ENCODE results near the gene TMEM41A.
"Not testable (repeated sequence)": the region's sequence is repeated elsewhere in the genome, so short reads cannot be mapped to it uniquely, and the experiment has no call there.

Gene TMEM41A

DNA sequence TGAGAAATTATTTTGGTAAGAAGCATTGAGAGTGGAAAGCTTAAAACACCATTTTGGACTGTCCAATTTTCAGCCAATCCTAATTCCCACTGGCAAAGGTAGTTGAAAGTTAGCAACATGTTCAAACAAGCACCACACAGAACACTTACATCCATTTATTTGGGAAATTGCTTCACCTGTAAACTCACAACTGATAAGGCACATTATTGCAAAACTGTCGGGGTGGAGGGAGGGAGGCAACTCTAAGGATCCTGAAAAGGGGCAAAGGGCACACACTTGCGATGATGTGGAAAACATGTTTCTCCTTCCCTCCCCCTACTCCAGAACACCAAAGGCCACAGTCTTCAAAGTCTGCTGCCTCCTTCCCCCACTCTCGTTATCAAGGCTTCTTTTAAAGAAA, 9.4 kb downstream of the TMEM41A start:
- in situ Hi-C loops (cut with MboI; ENCODE audit: low sequenced_read_pairs), result no loop called here

DNA sequence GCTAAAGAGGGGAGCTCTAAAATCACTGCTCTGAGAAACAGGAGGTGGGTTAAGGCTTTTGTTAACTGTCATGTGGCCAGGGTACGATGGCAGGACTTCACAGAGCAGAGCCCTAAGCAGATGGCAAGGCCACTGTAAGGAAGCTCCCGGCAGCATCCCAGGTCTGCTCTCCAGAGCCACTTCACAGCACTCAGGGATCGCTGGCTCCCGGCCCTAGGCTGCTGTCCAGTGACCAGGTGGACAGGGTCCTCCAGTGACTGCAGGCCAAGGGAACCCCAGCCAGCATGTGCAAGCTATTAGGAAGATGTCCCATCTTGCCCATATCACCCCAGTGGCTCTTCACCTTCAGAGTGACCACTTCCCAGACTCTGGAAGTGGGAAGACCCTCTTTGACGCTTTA, 10.4 kb downstream of the TMEM41A start:
- in situ Hi-C loops (cut with MboI; ENCODE audit: low sequenced_read_pairs), result no loop called here

DNA sequence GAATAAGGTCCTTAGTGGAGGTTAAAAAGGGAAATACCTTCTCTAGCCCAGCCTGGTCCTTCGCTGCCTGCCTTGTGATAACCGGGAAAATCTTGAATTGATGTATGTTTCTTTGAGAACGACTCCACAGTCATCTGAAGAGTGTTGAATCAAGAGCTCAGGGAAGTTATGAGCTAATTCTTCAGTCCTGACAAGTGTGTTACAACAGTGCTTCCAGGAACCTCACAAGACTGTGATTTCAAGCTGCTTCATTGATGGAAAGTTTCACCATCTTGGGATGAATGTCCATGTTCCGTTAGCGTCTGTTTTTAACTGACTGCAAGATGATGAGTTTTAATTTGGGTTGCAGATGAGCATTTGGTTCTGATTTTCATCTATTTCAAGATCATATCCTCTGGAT, 12.4 kb downstream of the TMEM41A start:
- in situ Hi-C loops (cut with MboI; ENCODE audit: low sequenced_read_pairs), result no loop called here

DNA sequence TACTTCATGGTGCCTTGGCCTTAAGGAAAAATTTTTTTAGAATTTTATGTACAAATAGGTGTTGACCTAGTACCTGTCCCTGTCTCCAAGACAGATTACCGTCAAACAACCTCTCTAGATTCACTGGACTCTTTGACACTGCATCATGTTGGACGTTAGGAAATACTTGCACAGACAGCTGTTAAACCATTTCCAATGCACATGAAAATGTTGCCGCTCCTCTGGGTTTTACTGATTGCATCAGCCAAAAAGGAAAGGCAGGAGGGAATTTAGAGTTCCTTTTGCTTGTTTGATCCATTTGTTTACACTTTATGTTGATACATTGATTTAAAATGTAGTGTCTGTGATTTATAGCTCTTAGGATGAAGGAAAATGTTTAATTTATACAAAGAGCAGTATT, 14.5 kb downstream of the TMEM41A start:
- in situ Hi-C loops (cut with MboI; ENCODE audit: low sequenced_read_pairs), result no loop called here

DNA sequence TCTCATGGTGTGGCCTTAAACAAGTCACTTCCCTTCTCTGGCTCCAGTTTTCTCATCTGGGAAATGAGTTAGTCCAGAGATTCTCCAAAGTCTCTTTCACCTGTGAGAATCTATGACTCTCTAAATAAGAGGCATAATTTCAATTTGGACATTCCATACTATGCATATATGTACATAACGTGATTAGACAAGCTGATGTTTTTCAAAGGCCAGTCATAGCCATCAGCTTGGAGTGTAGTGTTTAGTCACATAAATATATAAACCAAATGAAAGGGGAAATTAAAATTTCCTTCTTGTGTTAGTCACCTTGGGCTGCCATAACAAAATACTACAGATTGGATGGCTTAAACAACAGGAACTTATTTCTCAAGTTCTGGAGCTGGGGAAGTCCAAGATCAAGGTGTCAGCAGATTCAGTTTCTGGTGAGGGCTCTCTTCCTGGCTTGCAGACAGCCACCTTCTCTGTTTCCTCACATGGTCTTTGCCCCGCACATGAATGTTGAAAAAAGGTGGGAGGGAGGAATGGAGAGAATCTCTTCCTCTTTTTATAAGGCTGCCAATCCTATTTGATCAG, 19.4 kb downstream of the TMEM41A start:
- in situ Hi-C loops (cut with MboI; ENCODE audit: low sequenced_read_pairs), result no loop called here

DNA sequence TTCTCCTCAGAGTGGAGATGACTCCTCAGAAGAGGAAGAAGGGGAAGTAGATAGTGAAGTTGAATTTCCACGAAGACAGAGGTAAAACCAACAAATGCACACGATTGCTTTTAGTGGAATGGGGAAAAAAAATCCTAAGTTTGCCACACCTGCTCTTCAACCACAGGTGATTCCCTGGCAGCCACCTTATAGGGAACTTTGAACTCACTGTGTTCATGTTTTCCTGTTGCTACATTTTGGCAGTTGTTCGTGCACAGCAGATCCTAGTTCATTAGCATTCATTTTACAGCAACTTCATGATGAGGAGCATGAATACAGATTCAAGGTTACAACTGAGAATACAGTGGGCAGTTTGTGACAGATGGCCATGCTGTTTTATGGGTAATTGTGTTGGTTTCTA, 21.5 kb downstream of the TMEM41A start:
- in situ Hi-C loops (cut with MboI; ENCODE audit: low sequenced_read_pairs), result no loop called here

DNA sequence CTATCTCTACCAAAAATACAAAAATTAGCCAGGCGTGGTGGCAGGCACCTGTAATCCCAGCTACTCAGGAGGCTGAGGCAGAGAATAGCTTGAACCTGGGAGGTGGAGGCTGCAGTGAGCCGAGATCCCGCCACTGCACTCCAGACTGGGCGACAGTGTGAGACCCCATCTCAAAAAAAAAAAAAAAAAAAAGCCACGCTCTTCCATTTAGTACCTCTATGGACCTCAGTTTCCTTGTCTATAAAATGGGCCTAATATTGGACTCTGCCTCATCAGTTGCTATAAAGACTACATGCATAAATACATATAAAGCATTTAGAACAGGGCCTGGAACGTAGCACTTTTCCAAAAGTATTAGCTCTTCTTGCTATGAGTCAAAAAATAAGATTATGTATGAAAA, 23.9 kb downstream of the TMEM41A start:
- in situ Hi-C loops (cut with MboI; ENCODE audit: low sequenced_read_pairs), result not testable (repeated sequence)

DNA sequence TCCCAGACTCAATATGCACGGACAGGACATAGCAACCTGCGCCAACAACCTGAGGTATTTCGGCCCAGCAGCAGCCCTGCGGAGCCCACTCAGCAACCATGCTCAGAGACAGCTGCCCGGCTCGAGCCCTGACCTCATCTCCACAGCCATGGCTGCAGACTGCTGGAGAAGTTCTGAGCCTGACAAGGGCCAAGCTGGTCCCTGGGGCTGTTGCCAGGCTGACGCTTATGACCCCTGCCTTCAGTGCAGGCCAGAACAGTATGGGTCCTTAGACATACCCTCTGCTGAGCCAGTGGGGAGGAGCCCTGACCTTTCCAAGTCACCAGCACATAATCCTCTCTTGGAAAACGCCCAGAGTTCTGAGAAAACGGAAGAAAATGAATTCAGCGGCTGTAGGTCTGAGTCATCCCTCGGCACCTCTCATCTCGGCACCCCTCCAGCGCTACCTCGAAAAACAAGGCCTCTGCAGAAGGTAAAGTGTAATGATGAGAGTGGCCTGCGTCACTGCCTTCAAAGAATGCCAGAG, 25.5 kb downstream of the TMEM41A start:
- in situ Hi-C loops (cut with MboI; ENCODE audit: low sequenced_read_pairs), result no loop called here

DNA sequence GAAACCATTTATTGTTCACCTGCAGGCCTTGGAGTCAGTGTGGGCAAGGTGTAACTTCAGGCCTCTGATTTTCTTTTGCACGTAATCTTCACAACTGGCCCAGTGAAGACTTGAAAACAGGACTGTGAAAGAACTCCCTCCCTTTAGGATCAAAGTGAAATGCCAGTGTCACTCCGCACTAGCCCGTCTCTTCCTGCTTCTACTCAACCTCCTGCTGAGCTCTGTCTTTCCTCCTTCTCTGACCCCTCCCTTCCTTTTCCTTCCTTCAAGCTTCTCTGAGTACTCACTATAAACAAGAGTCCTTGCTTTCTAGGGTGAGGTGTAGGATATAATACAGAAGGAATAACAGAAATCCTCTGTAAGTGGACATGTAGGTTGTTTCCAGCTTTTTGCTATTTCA, 28.5 kb downstream of the TMEM41A start:
- in situ Hi-C loops (cut with MboI; ENCODE audit: low sequenced_read_pairs), result no loop called here

DNA sequence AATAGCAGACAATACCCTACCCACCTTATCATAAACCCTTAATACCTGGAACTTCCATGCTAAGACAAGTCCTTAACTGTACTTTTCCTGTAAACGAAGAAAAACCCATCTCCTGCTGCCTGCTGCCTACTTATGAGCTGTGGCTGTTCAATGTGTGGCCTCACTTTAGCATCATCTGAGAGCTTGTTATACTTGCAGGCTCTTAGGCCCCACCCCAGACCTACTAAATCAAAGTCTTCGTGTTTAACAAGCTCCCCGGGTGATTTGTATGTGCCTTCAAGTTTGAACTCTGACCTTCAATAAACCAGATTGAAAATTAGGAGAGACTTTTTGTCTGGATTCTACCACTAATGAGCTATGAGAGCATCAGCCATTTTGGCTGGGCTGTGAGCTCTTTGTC, 29.3 kb downstream of the TMEM41A start:
- in situ Hi-C loops (cut with MboI; ENCODE audit: low sequenced_read_pairs), result no loop called here

DNA sequence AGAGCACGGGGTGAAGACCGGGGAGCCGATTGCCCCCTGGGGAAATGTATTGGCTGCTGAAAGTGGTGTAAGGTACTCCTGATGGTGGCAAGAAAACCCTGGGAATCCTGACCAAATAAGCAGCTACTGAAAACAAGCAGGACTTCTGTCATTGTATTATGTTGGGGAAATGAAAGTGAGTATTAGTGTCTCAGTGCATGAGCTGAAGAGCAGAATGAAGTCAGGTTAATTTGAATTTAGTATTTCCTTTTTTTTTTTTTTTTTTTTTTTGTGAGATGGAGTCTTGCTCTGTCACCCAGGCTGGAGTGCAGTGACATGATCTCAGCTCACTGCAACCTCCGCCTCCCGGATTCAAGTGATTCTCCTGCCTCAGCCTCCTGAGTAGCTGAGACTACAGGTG, 32.7 kb downstream of the TMEM41A start:
- in situ Hi-C loops (cut with MboI; ENCODE audit: low sequenced_read_pairs), result not testable (repeated sequence)

DNA sequence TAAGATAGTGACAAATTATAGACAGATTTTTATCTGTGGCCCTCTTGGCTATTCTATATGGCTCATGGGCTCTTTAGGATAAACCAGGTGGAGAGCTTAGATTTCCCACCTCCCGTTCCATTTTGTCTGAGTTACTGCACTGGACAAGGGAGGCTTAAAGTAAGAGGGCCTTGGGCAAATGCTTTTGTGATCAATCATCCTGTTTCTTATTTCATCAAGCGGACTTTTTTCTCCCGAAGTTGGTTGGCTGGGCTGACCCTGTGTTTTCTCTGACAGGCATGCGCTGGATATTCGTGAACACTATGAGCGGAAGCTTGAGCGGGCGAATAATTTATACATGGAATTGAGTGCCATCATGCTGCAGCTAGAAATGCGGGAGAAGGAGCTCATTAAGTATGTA, 33.4 kb downstream of the TMEM41A start:
- in situ Hi-C loops (cut with MboI; ENCODE audit: low sequenced_read_pairs), result no loop called here

DNA sequence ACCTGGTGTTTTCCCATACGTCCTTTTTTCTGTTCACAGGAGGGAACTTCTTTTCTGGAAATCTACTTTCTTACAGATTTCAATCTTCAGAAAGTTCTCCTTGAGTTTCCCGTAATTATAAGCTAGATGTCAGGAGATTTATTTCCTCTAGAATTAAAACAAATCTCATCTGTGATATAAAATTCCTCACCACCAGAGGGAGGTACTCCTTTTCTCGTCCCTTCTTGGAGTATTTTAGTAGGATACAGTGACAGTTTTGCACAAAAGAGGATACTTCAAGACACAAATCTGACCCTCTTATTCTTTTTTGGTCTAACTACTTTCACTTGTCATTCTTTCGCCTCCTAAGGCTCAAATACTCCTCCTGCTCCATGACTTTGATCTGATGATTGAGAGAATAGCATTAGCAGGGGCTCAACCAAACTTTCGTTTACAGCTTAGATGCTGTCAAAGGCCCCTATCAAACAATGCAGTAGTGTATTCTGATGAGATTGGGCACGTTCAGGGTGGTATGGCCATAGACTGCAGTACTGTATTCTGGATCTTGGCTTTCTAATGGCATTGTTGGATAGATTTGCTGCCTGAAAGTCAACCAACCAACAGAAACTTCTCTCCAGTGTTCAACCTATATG, 38.0 kb downstream of the TMEM41A start:
- in situ Hi-C loops (cut with MboI; ENCODE audit: low sequenced_read_pairs), result no loop called here

DNA sequence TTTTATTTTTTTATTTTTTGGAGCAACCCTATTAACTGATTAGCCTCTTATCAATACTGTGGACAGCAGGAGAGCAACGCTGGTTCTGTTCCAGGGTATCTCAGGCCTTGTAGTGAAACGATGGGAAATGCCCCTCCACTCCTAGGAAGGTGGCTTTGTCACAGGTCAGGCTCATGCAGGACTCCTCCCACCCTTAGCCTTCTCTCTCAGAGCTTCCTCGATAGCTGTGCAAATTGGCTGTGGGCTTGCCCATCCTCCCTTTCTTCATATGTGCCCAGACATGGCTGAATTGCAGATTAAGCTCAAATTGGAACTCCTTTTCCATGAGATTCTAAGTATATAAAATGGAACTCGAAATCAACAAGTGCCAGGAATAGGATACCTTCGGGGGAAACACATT, 38.5 kb downstream of the TMEM41A start:
- in situ Hi-C loops (cut with MboI; ENCODE audit: low sequenced_read_pairs), result no loop called here

DNA sequence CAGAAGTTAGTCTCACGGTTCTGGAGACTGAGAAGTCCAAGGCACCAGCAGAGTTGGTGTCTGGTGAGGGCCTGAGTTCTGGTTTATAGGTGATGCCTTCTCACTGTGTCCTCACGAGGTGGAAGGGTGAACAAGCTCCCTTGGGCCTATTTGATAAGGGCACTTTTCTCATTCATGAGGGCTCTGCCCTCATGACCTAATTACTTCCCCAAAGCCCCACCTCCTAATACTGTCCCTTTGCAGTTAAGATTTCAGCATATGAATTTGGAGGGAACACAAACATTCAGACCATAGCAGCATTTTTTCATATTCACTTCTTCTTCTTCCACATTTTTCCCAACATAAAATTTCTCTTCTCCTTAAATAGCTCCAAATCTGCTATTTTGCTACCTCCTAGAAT, 41.5 kb downstream of the TMEM41A start:
- in situ Hi-C loops (cut with MboI; ENCODE audit: low sequenced_read_pairs), result no loop called here

DNA sequence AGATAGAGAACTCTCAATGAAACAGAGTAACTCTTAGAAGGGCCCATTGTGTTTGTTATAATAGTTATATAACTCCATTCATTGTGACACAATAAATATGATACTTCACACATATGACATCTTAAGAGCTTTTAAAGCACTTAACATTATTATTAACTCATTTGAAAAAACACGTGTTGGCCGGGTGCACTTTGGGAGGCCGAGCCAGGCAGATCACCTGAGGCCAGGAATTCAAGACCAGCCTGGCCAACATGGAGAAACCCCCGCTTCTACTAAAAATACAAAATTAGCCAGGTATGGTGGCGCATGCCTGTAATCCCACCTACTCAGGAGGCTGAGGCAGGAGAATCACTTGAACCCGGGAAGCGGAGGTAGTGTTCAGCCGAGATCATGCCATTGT, 47.4 kb downstream of the TMEM41A start:
- in situ Hi-C loops (cut with MboI; ENCODE audit: low sequenced_read_pairs), result not testable (repeated sequence)

DNA sequence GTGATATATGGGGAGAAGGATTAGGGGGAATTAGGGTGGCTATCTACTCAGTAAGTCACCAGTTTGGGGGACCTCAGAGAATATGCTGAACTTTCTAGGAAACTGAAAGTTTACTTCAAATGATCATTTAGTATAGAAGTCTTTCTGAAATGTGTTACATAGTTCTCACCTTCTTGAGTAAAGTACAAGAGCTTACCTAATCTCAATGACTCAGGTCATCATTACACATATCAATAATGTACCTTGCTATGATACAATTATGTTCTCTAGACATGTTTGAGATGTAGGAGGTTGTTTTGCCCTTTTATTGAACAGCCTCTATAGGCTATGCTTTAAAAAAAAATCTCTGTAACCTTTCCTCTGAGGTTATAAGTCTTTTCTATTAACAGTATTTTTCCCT, 50.7 kb downstream of the TMEM41A start:
- in situ Hi-C loops (cut with MboI; ENCODE audit: low sequenced_read_pairs), result no loop called here

DNA sequence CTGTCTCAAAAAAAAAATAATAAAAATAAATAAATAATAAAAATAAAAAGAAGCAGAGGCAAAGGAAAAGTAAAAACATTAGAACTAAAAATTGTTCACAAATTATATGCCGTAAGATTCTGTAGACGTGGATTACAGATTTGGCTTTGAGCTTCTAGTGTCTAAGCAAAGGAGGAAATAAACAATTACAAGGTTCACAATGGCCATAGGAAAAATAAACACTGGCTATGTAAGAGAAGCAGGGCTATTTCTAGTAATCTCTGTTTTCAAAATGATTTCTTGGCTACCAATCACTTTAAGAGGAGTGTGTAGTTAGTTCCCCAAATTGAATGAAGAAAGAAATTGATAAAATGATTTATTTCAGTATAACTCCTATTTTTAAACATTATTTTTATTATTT, 54.5 kb downstream of the TMEM41A start:
- in situ Hi-C loops (cut with MboI; ENCODE audit: low sequenced_read_pairs), result no loop called here

DNA sequence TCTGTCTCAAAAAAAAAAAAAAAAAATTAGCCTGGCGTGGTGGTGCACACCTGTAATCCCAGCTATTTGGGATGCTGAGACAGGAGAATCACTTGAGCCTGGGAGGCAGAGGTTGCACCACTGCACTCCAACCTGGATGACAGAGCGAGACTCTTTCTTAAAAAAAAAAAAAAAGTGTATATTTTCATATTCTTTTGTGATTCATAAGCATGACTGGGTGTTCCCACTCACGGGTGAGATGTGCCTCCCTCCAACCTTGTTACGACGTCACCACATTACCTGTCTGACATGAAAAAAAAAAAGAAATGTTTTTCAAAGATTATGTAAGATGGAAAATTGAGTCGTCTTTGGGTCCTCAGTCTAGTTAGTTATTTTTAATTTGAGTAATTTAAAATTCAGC, 56.8 kb downstream of the TMEM41A start:
- in situ Hi-C loops (cut with MboI; ENCODE audit: low sequenced_read_pairs), result no loop called here

DNA sequence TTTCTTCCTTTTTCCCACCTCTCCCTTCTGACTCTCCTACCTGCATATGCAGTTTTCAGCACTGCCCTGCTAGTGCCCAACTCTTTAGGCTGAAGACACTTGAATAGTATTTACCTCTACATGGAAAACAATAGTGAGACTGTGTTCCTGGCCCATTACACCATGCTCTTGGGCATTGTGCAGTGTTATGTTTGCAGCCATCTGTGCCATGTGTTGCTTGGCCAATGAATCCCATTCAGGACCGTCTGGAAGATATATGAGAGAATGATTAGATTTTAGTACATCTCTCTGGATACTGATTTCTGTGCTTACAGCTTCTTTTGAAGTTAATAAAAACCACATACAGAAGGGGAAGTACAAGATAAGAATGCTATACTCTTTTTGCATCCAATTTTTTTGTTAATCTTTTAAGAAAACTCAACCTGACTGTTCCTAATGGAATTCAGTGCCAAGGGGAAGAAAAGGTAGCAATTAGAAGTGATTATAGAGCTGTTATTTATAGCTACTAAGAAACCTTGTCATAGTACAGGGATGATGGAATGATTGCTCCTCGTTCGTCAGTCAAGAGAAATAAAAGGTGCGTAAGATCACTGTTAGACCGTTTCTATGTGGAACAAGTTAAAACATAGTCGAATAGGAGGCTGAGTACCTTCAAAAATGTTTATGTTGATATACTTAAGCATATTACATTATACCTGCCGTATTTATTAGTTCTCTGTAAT, 58.9 kb downstream of the TMEM41A start:
- in situ Hi-C loops (cut with MboI; ENCODE audit: low sequenced_read_pairs), result no loop called here
